ENCODE results near the gene AIFM3. TPM values are rescaled to one million over a fixed set of nuclear protein-coding genes. Genes with fewer than 3 reads are reported as not detected.

Gene AIFM3
- total RNA-seq, 1 experiment from 2014 or later = 7.4 TPM

GRCh38 chr22:21022507-21022906 is 55.5 kb downstream of the AIFM3 start:
- Histone ChIP-seq H3K79me2 (ENCODE audit: low read depth) (no peaks in the 10 kb centered on the region), H3K36me3 (ENCODE audit: low read depth) (no peaks in the 10 kb centered on the region), H3K4me3 (no peak overlapping the region), H4K20me1 (ENCODE audit: insufficient read depth) (no peaks in the 10 kb centered on the region), H3K4me1 (replicated peaks; ENCODE audit: insufficient read depth) (no peaks in the 10 kb centered on the region), H3K9me2 (ENCODE audit: insufficient read depth) (no peaks in the 10 kb centered on the region), H3K9me3 (ENCODE audit: insufficient read depth, low read depth) (no peaks in the 10 kb centered on the region), H3K27ac (no peak overlapping the region), H2AFZ (no peak overlapping the region), H3K4me2 (no peak overlapping the region), H3F3A (ENCODE audit: insufficient read depth, low read depth) (no peaks in the 10 kb centered on the region), H3K27me3 (ENCODE audit: insufficient read depth, low read depth) (no peaks in the 10 kb centered on the region)
- BruUV-seq (replicated peaks) = no TSS peak
- intact Hi-C loops (cut with micrococcal nuclease; ENCODE audit: unreplicated experiment) = no loop called here
- DNase-seq = no peak
- no peak for TF ChIP-seq CTCF (conservative IDR thresholded peaks at IDR 0.05)
- TF ChIP-seq EZH2 (IDR thresholded peaks at IDR 0.05; ENCODE audit: low read depth) = no peak
- CTCF ChIA-PET = no interaction called here
- POLR2A ChIA-PET (ENCODE audit: unreplicated experiment) = no interaction called here

GRCh38 chr22:21022955-21023614 is 56.0 kb downstream of the AIFM3 start:
- Histone ChIP-seq H3K4me2 (no peak overlapping the region), H3K4me1 (replicated peaks; ENCODE audit: insufficient read depth) (no peaks in the 10 kb centered on the region), H3K4me3 (no peak overlapping the region), H3K79me2 (ENCODE audit: low read depth) (no peaks in the 10 kb centered on the region), H3K36me3 (ENCODE audit: low read depth) (no peaks in the 10 kb centered on the region), H3K9me3 (ENCODE audit: insufficient read depth, low read depth) (no peaks in the 10 kb centered on the region), H3K27ac (no peak overlapping the region), H3K9me2 (ENCODE audit: insufficient read depth) (no peaks in the 10 kb centered on the region), H3F3A (ENCODE audit: insufficient read depth, low read depth) (no peaks in the 10 kb centered on the region), H4K20me1 (ENCODE audit: insufficient read depth) (no peaks in the 10 kb centered on the region), H3K27me3 (ENCODE audit: insufficient read depth, low read depth) (no peaks in the 10 kb centered on the region), H2AFZ (no peak overlapping the region)
- DNase-seq = no peak
- intact Hi-C loops (cut with micrococcal nuclease; ENCODE audit: unreplicated experiment) = no loop called here
- TF ChIP-seq CTCF (conservative IDR thresholded peaks at IDR 0.05) (no peak; the same call in 1 of the 2 replicates), EZH2 (IDR thresholded peaks at IDR 0.05; ENCODE audit: low read depth) (no peak)
- POLR2A ChIA-PET (ENCODE audit: unreplicated experiment) = no interaction called here
- BruUV-seq (replicated peaks) = no TSS peak
- CTCF ChIA-PET = interaction anchor here (0.5 to 0.6 kb wide), 2 partner anchors 106 to 137 kb away, joined by 3 to 7 read pairs; partner anchors contain the start of gene CRKL

- H3K27me3 ChIP-seq (ENCODE audit: insufficient read depth, low read depth) = no peaks in the 10 kb centered on the region
- no peak overlapping the region for H3K4me2 ChIP-seq
- DNase-seq = no peak
- intact Hi-C loops (cut with micrococcal nuclease; ENCODE audit: unreplicated experiment) = no loop called here
- H3K9me2 ChIP-seq (ENCODE audit: insufficient read depth) = no peaks in the 10 kb centered on the region
- TF ChIP-seq EZH2 (IDR thresholded peaks at IDR 0.05; ENCODE audit: low read depth) = no peak
- no peak for TF ChIP-seq CTCF (conservative IDR thresholded peaks at IDR 0.05)
- no peak overlapping the region for H3K4me3 ChIP-seq
- no peak overlapping the region for H3K27ac ChIP-seq
- no peak overlapping the region for H2AFZ ChIP-seq
- ChIA-PET CTCF (no interaction called here), POLR2A (ENCODE audit: unreplicated experiment) (no interaction called here)
- H3F3A ChIP-seq (ENCODE audit: insufficient read depth, low read depth) = no peaks in the 10 kb centered on the region
- no TSS peak for BruUV-seq (replicated peaks)
- H3K4me1 ChIP-seq (replicated peaks; ENCODE audit: insufficient read depth) = no peaks in the 10 kb centered on the region
- no peaks in the 10 kb centered on the region for H4K20me1 ChIP-seq (ENCODE audit: insufficient read depth)
- H3K9me3 ChIP-seq (ENCODE audit: insufficient read depth, low read depth) = no peaks in the 10 kb centered on the region
- H3K79me2 ChIP-seq (ENCODE audit: low read depth) = no peaks in the 10 kb centered on the region
- H3K36me3 ChIP-seq (ENCODE audit: low read depth) = no peaks in the 10 kb centered on the region
These were observed 58.2 kb downstream of the AIFM3 start for GRCh38 chr22:21025266-21025665.

Measured in PC-9 (cell line).